ENCODE results near the gene CHCHD3.
"Not testable (repeated sequence)": the region's sequence is repeated elsewhere in the genome, so short reads cannot be mapped to it uniquely, and the experiment has no call there.

CHCHD3 gene

DNA sequence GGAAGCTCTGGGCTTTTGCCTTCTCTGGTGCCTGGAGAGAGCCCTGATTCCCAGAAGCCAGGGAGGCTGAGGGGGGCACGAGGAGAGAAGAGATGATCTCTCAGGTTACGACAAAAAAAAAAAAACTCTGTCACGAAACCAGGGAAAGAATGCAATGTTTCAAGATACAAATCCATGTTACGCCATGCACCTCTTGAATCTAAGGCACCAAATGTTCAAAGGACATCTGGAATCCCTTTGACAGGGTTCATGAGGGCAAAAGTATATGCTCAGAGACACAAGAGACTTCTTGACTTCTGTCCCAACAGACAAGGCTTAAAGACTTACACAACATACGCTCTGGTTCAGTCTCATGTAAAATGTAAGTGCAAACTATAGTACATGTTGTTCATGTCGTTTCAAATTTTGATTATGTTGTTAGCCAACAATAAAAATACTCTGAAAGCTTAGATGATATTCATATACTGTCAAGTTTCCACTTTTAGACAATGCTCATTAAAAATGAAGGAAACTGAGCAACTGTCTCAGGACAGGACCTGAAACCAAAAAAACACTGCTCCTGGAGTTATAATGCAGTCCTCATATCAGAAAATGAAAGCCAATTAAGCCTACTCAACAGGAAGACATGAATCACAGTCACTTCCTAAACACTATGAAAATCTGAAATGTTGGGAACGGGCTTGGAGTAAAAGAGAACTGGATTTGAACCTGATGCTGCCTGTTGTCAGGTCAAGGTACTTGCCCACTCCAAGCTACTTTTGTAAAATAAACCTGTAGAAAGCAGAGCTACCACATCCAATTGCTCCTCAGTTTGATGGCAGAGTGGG lies 72.3 kb downstream of the CHCHD3 start:
- DNase-seq (ENCODE audit: low read depth in 3 of 3, low spot score in 1 of 3), result no peak

DNA sequence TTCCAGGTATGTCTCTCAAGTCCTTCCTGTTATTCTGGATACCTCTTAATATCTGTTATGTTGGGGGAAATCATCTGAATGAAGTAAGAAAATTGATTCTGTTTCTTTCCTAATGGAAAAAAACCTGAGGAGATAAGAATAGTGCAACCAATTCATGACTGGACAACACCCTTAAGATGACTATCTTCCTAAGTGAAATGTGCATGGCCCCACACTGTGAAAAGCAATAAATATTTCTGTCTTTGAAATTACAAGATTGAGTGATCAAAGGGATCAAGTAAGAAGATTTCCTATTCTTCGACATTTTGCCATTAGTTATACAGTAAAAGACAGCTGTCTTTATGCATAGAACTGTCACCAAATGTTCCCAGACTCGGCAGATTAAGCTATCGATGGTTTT lies 73.9 kb downstream of the CHCHD3 start:
- DNase-seq (ENCODE audit: low read depth in 3 of 3, low spot score in 1 of 3), result no peak

DNA sequence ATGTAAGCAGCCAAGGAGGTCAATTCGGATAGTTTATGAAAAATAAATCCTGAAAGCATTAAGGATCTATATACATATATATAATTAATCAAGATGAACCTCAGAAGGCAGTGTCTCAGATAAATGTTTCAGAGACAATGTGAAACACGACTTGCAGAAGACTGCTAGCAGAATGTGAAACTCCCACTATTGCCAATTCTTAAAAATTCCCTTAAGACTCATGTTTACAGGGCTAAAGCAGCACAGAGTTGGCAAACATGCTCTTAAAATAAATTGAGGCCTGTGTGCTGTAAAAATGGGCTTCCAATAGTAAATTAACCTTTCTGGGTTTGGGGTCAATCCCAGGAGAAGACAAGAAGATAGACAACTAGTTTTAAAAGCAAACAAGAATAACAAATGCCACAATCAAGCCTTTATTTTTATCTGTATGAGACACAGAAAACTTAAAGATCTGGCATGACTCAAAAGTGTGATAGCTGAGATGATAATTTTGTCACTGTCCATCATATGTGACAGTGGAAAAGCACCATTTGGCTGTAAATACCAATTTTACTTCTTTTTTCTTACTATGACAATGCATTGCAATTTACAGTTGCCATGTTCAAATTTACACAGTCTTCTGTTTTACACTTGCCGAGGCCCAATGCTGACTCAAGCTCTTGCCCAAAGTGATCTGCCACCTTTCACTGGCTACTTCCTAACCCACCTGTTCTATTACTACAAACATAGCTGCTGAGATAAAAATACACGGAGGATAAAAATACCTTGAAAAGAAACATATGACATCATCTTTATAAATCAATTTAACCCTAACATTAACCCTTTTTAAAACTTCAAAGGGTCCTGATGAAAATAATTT lies 78.6 kb downstream of the CHCHD3 start:
- DNase-seq (ENCODE audit: low read depth in 3 of 3, low spot score in 1 of 3), result no peak

DNA sequence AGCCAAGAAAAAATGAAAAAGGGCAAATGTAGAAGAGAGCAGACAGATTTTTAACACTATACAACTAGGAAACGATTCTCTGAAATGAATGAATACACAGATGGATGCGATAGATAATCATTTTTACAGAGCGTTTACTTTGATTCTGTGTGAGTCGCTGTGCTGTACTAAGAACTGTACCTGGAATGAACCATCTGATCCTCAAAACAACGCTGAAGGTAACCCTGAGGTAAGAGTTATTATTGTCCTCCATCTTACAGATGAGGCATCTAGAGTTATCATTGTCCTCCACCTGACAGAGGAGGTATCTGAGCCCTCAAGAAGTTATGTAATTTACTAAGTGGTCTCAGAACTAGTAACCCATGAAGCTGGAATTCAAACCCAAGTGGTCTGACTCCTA lies 80.2 kb downstream of the CHCHD3 start:
- no peak for DNase-seq (ENCODE audit: low read depth in 3 of 3, low spot score in 1 of 3)

- DNase-seq (ENCODE audit: low read depth in 3 of 3, low spot score in 1 of 3), result no peak
Observed at GRCh38 chr7:132999845-133000244, 82.0 kb downstream of the CHCHD3 start.

GRCh38 chr7:132998763-132999162 lies 83.1 kb downstream of the CHCHD3 start:
- DNase-seq (ENCODE audit: low read depth in 3 of 3, low spot score in 1 of 3), result no peak

GRCh38 chr7:132997505-132997904 lies 84.4 kb downstream of the CHCHD3 start:
- no peak for DNase-seq (ENCODE audit: low read depth in 3 of 3, low spot score in 1 of 3)

DNA sequence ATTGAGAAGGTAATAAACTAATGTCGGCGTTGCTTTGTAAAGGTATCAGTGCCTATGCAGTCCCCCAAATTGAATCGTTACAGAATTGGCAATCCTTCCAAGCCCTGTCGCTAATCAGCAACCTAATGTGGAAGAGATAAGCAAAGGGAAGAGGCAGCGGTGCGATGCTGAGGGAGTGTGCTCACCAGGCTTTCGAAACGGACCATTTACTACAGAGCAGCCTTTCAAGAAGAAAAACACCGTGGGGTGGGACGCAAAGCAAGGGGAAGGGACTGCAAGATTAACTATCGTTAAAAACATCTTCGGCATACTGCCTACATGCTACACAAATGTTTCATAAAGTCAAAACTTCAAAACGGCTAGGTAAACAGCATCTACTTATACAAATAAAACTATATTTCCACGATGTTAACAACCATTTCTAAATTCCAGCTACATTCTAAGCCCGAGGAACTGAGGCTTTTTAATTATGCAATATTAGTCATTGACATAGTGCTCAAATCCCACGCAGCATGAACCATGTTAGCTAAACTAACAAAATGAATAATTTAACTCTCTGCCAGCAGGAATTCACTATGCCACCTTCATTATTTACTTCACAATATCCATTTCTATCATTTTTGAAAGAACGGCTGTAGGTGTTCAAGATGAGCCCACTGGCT lies 85.2 kb downstream of the CHCHD3 start:
- DNase-seq (ENCODE audit: low read depth in 3 of 3, low spot score in 1 of 3), result no peak

DNA sequence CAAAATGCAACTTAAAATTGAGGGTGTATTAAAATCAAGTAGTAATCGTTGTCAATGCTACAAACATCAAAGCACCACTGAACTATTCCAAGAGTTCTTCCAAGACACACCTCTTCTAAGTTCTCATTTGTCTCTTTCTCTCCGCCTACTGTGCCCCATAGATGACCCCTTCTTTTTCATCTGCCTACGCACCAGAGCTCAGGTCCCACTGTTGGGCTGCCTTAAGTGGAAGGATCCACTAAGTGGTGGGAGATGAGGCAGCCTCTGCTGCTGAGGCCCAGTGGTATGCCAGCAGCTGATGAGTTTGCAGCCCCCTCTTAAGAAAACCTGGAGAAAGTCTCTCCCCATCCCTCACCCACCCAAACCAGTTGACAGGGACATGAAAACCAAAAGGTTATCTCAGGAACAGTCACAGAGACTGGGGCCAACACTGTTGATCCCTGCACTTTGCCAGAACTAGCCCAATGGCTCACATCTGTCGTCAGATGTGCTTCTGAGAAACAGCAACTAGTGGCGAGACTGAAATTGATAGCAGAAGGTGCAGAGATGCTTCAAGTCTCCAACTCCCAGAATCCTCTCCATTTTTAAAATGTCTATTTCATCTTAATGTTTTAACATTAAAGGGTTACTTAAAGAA lies 88.4 kb downstream of the CHCHD3 start:
- DNase-seq (ENCODE audit: low read depth in 3 of 3, low spot score in 1 of 3), result no peak

- DNase-seq (ENCODE audit: low read depth in 3 of 3, low spot score in 1 of 3), result no peak
Observed at GRCh38 chr7:132991615-132992587, 90.0 kb downstream of the CHCHD3 start.

DNA sequence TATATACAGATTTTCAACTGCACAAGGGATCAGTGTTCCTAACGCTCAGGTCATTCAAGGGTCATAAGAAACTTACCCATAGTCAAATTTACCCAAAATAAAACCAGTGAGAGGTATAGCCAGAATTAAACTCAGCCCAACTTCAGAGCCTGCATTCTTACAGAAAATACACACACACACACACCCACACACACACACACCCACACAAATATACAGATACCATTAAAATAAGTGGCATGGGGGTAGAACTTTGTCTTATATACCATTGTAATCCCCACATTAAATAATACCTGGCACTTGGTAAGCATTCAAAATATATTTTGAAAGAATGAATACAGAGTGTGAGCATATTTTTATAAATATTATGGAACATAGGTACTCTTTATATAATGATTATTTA lies 93.8 kb downstream of the CHCHD3 start:
- DNase-seq (ENCODE audit: low read depth in 3 of 3, low spot score in 1 of 3), result no peak

GRCh38 chr7:132980402-132980801 lies 101.5 kb downstream of the CHCHD3 start:
- DNase-seq (ENCODE audit: low read depth in 3 of 3, low spot score in 1 of 3), result no peak

- DNase-seq (ENCODE audit: low read depth in 3 of 3, low spot score in 1 of 3), result no peak
Observed at GRCh38 chr7:132979524-132979923, 102.4 kb downstream of the CHCHD3 start.

- DNase-seq (ENCODE audit: low read depth in 3 of 3, low spot score in 1 of 3), result no peak
Observed at GRCh38 chr7:132977234-132977633, 104.7 kb downstream of the CHCHD3 start.

DNA sequence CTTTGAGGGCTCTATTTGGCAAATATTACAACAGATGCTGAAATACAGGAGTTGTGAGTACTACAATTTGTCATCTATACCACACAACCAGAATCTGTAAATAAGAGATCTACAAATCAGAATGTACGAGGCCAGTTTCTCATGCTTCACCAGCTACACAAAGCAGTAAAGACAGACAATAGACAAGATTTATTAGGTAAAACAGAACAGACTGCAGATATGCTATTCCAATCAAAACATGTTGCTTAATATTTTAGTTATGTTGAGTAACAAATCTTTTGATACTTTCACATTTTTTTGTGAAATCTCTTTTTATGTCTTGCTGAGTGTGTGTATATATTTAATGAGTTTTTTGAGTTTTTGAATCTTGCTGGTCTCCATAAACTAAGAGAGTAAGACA lies 109.1 kb downstream of the CHCHD3 start:
- no peak for DNase-seq (ENCODE audit: low read depth in 3 of 3, low spot score in 1 of 3)

- DNase-seq (ENCODE audit: low read depth in 3 of 3, low spot score in 1 of 3), result no peak
Observed at GRCh38 chr7:132970257-132970656, 111.6 kb downstream of the CHCHD3 start.

DNA sequence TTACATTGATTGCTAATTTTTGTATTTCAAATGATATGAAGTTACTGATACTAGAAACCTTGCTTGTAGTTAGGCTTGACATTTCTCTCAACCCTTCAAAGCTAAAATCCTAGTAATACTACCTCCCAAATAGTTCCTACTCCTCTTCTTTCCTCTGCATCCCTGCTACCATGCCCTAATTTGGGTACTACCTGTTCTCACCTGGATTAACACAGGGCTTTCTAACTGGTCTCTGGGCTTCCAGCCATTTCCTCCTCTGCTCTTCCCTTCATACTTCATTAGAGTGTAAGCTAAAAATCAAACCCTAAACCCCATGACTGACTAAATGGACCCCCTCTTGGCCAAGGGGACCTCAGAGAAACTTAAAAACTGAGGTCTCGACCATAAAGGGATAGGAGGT lies 112.4 kb downstream of the CHCHD3 start:
- no peak for DNase-seq (ENCODE audit: low read depth in 3 of 3, low spot score in 1 of 3)

- not testable (repeated sequence) for DNase-seq (ENCODE audit: low read depth in 3 of 3, low spot score in 1 of 3)
Observed at GRCh38 chr7:132967470-132967848, 114.4 kb downstream of the CHCHD3 start.

DNA sequence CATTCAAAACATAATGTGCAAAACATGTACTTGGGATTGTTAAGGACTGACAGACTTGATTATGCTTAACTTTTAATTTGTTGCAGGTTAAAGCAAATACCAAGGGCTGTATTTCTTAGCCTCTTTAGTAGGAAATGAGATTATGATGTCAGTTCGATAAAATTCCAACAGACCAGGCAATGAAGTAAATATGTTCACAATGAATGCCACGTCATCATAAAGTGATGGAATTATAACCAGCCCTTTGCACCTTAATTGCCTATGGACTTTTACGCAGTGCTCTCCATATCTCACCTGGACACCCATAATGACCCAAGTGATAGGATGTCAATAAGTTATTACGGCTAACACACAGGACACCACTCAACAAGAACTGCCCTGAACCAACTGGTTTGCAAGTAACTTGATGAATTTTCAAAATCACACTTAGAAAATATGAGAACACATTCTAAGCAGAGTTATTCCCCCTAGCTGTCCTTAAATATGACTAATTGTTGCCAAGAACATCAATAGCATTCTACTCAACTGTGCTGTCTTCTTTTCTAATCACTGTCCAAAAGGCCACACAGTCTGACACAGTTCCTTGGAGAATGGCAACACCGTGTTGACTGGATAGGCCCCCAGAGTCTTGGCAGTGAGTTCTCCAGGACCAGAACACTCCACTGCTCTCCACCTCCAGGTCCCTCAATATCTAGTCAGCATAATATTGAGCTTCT lies 115.0 kb downstream of the CHCHD3 start:
- no peak for DNase-seq (ENCODE audit: low read depth in 3 of 3, low spot score in 1 of 3)

DNA sequence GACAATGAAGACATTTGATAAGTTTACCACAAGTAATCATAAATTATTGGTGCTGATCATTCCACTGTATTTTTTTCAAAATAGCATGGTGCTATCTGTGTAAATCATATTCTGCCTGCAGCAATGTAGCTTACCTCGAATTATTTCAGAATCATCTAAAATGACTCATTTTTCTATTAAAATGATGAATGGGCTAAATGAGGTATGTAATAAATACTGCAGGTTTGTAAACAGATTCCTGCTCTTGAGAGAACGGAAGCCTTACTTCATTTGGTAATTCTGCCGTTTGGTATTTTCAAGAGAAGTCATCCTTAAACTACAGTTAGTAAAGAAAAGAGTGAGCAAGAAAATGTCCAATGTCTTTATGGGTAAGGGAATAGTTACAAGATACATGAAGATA lies 115.9 kb downstream of the CHCHD3 start:
- DNase-seq (ENCODE audit: low read depth in 3 of 3, low spot score in 1 of 3), result no peak
